H1 (cell line): ENCODE data around the gene FBN2. TPM values are rescaled to one million over a fixed set of nuclear protein-coding genes. Genes with fewer than 3 reads are reported as not detected.

Source experiments
- RNF2 ChIP-seq: fragments of 200-900, 300-1000 bp; sonication (generic); IDR thresholded peaks from 2 replicates; pipeline ENCODE4 v1.7.1; 2016; ENCODE audit warnings: borderline replicate concordance, low read depth, mild to moderate bottlenecking, antibody characterized with exemption, low read length; ENCODE audit not compliant: poor library complexity, severe bottlenecking; ENCODE audit errors: missing control alignments
- polyA plus RNA-seq, 7 experiments: library from polyadenylated mRNA; depleted of rRNA in 3 of 7; stranded (reverse) in 5 of 7; unstranded in 2 of 7; fragments of >200 nt in 5 of 7; fragments of 200-250 nt in 2 of 7; gene quantifications; 1 replicate in 5 of 7; 2 replicates in 1 of 7; 4 replicates in 1 of 7; pipeline versions ENCODE4 v1.2.1 to v1.2.3, GENCODE V29; 2011 to 2013; ENCODE audit warnings: missing spikeins in 2 of 7, mixed read lengths in 2 of 7
- total RNA-seq: library from RNA; stranded (reverse); fragmentation: NEBNext Ultra II Directional; extraction: Animal tissue kit (Norgen Biotek cat#: 25700); gene quantifications from 2 replicates; pipeline ENCODE4 v1.2.1, GENCODE V29; 2021

Gene FBN2
- total and polyA plus RNA-seq, 2 of the 8 experiments (the other 6 are each of a cell fraction or from before 2014, with no cell fraction given) = 14.1 to 16.3 TPM

GRCh38 chr5:128551476-128551875 lies 13.4 kb upstream of the FBN2 start (continued):
- no peak for TF ChIP-seq RNF2
- TF ChIP-seq, all 59 proteins: peak for 0
